Loucy (cell line): Measurements from ENCODE around the gene FETUB.

Experiments
- H2AFZ ChIP-seq: fragments of 200-600 bp; sonication (generic); 2 replicates; pipeline ENCODE4 v1.6.0; 2016; ENCODE audit warnings: antibody characterized with exemption, mild to moderate bottlenecking, low read length, moderate library complexity
- H3F3A ChIP-seq: fragments of 200-600 bp; 2 replicates; pipeline ENCODE4 v1.6.0; 2016; ENCODE audit warnings: antibody characterized with exemption, low read depth, mild to moderate bottlenecking
- H3K27me3 ChIP-seq: fragments of 200-600 bp; sonication (generic); 2 replicates; pipeline ENCODE4 v1.6.1; 2014; ENCODE audit warnings: low read length, mild to moderate bottlenecking; ENCODE audit not compliant: insufficient read depth, poor library complexity, severe bottlenecking
- H3K36me3 ChIP-seq: fragments of 200-600 bp; sonication (generic); 2 replicates; pipeline ENCODE4 v1.6.1; 2016; ENCODE audit warnings: low read length; ENCODE audit not compliant: insufficient read depth
- H3K4me1 ChIP-seq: fragments of 200-600 bp; sonication (generic); 2 replicates; pipeline ENCODE4 v1.5.1; 2014; ENCODE audit warnings: low read length, mild to moderate bottlenecking; ENCODE audit not compliant: insufficient read depth, poor library complexity, severe bottlenecking
- H3K4me2 ChIP-seq: fragments of 200-600 bp; sonication (generic); 2 replicates; pipeline ENCODE4 v1.6.0; 2014; ENCODE audit warnings: antibody characterized with exemption, low read length, low read depth, mild to moderate bottlenecking; ENCODE audit not compliant: poor library complexity, severe bottlenecking
- H3K4me3 ChIP-seq: fragments of 200-600 bp; sonication (generic); 2 replicates; pipeline ENCODE4 v1.5.1; 2014; ENCODE audit warnings: low read length, mild to moderate bottlenecking, mixed read lengths; ENCODE audit not compliant: poor library complexity, severe bottlenecking
- H3K79me2 ChIP-seq: fragments of 200-600 bp; sonication (generic); 2 replicates; pipeline ENCODE4 v1.6.1; 2014; ENCODE audit warnings: low read length; ENCODE audit not compliant: insufficient read depth
- H3K9ac ChIP-seq: fragments of 200-600 bp; sonication (generic); 2 replicates; pipeline ENCODE4 v1.6.0; 2014; ENCODE audit warnings: mild to moderate bottlenecking, low read depth, low read length, moderate library complexity; ENCODE audit not compliant: poor library complexity, severe bottlenecking
- H3K9me2 ChIP-seq: fragments of 200-600 bp; sonication (generic); replicated peaks from 2 replicates; pipeline ENCODE4 v1.6.1; 2016; ENCODE audit warnings: low read depth, low read length, mixed read lengths
- H3K9me3 ChIP-seq: fragments of 200-600 bp; sonication (generic); 2 replicates; pipeline ENCODE4 v1.6.1; 2014; ENCODE audit warnings: mild to moderate bottlenecking, antibody characterized with exemption, low read length, low read depth; ENCODE audit not compliant: insufficient read depth
- H4K20me1 ChIP-seq: fragments of 200-600 bp; sonication (generic); 2 replicates; pipeline ENCODE4 v1.6.0; 2014; ENCODE audit warnings: antibody characterized with exemption, low read length, mild to moderate bottlenecking; ENCODE audit not compliant: insufficient read depth, poor library complexity, severe bottlenecking
- EZH2phosphoT487 ChIP-seq: fragments of 200-600 bp; IDR thresholded peaks from 2 replicates; pipeline ENCODE4 v1.6.1; 2018; ENCODE audit warnings: antibody characterized with exemption, mild to moderate bottlenecking, moderate library complexity, borderline replicate concordance
- TF ChIP-seq, protein P1 (sequence below): fragments of 200-600 bp; sonication (generic); conservative IDR thresholded peaks from 2 replicates; pipeline ENCODE4 v1.5.1; 2014; ENCODE audit warnings: mild to moderate bottlenecking, antibody characterized with exemption, low read length

FETUB gene

DNA sequence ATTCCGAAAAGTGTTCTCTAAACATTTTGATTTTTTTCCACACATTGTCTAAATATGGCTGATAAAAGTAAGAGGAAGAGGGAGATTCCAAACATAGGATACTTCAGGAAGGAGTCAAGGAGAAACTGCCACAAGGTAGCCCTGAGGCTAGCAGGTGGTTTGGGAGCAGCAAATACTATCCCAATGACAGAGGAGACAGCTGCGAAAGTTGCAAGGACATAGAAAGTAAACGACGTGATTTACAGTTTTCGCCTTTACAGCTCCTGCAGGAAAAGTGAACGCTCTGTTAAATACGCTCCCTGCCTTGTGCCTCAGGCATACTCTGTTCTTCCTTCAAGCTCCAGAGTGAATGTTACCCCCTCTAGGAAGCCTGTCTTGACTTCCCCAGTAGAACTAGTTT is 3.7 kb upstream of the FETUB start:
- no peaks in the 10 kb centered on the region for H3K36me3 ChIP-seq
- TF ChIP-seq, protein P1, sequence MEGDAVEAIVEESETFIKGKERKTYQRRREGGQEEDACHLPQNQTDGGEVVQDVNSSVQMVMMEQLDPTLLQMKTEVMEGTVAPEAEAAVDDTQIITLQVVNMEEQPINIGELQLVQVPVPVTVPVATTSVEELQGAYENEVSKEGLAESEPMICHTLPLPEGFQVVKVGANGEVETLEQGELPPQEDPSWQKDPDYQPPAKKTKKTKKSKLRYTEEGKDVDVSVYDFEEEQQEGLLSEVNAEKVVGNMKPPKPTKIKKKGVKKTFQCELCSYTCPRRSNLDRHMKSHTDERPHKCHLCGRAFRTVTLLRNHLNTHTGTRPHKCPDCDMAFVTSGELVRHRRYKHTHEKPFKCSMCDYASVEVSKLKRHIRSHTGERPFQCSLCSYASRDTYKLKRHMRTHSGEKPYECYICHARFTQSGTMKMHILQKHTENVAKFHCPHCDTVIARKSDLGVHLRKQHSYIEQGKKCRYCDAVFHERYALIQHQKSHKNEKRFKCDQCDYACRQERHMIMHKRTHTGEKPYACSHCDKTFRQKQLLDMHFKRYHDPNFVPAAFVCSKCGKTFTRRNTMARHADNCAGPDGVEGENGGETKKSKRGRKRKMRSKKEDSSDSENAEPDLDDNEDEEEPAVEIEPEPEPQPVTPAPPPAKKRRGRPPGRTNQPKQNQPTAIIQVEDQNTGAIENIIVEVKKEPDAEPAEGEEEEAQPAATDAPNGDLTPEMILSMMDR = no peak
- TF ChIP-seq EZH2phosphoT487 = no peak

DNA sequence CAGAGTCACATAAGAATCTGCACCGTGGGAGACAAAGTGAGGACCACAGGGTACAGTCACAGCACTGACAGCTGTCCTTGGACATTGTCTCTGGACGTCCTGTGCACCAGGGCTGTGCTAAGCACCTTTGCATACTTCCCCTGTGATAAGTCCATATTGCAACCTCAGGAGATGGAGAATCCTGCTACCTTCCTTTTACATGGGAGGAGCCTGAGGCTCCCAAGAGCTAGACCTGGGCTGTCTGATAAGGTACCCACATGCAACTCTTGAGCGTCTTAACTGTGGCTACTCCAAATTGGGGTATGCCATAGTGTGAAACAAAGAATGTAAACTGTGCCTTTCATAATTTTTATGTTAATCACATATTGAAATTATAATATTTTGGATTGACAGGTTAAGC is 2.5 kb upstream of the FETUB start:
- no peak overlapping the region for H2AFZ ChIP-seq
- H4K20me1 ChIP-seq = no peaks in the 10 kb centered on the region

More for the DNA sequence above, 3.7 kb upstream of the FETUB start:
- H3K9ac ChIP-seq = no peak overlapping the region
- H3K27me3 ChIP-seq = no peaks in the 10 kb centered on the region
- H4K20me1 ChIP-seq = no peaks in the 10 kb centered on the region
- H3K4me3 ChIP-seq = no peak overlapping the region
- no peak overlapping the region for H2AFZ ChIP-seq
- H3K4me2 ChIP-seq = no peak overlapping the region
- H3K79me2 ChIP-seq = no peaks in the 10 kb centered on the region
- H3F3A ChIP-seq = no peaks in the 10 kb centered on the region
- no peaks in the 10 kb centered on the region for H3K9me3 ChIP-seq
- no peaks in the 10 kb centered on the region for H3K4me1 ChIP-seq
- no peaks in the 10 kb centered on the region for H3K9me2 ChIP-seq

DNA sequence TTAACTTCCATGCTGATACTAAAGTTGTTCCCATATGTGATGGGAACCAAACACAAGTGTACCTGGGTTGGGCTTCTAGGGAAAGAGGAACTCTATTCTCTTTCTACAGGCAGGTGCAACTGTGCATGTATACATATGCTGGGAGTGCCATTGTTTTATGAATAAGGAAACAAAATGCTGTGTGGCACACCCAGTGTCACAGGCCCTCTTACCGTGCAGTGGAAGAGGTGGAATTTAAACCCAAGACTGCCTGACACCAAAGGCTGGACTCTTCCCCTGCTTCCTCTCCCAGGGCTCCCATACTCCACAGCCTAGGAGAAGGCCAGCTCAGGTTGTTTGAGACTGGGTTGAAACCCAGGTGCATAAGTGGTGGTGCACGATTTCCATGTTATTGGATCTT is 1.9 kb upstream of the FETUB start:
- no peaks in the 10 kb centered on the region for H3K9me3 ChIP-seq
- no peak for TF ChIP-seq EZH2phosphoT487
- TF ChIP-seq, protein P1 = no peak
- H3K4me2 ChIP-seq = no peak overlapping the region
- no peaks in the 10 kb centered on the region for H3K36me3 ChIP-seq
- H3F3A ChIP-seq = no peaks in the 10 kb centered on the region
- H3K27me3 ChIP-seq = no peaks in the 10 kb centered on the region
- H3K4me1 ChIP-seq = peaks cover 9% of the 10 kb centered on the region
- H3K79me2 ChIP-seq = no peaks in the 10 kb centered on the region
- no peaks in the 10 kb centered on the region for H4K20me1 ChIP-seq
- H3K4me3 ChIP-seq = no peak overlapping the region
- H3K9me2 ChIP-seq = no peaks in the 10 kb centered on the region
- H2AFZ ChIP-seq = no peak overlapping the region
- no peak overlapping the region for H3K9ac ChIP-seq

More for the DNA sequence above, 2.5 kb upstream of the FETUB start:
- Histone ChIP-seq H3K79me2 (no peaks in the 10 kb centered on the region), H3K9ac (no peak overlapping the region), H3K36me3 (no peaks in the 10 kb centered on the region), H3K9me3 (no peaks in the 10 kb centered on the region), H3K4me2 (no peak overlapping the region), H3K4me1 (peaks cover 9% of the 10 kb centered on the region), H3K27me3 (no peaks in the 10 kb centered on the region), H3F3A (no peaks in the 10 kb centered on the region), H3K9me2 (no peaks in the 10 kb centered on the region), H3K4me3 (no peak overlapping the region)
- TF ChIP-seq, protein P1 = no peak
- TF ChIP-seq EZH2phosphoT487 = no peak
